Ishikawa (cell line): Measurements from ENCODE around the gene ZNF749.

Source experiments
- CEBPB ChIP-seq: IDR thresholded peaks from 2 replicates; pipeline ENCODE4 v1.6.1; 2012
- CREB1 ChIP-seq: IDR thresholded peaks from 2 replicates; pipeline ENCODE4 v1.6.1; 2012; ENCODE audit warnings: low read depth
- EGR1 ChIP-seq: IDR thresholded peaks from 2 replicates; pipeline ENCODE4 v1.6.1; 2012
- EP300 ChIP-seq: IDR thresholded peaks from 2 replicates; pipeline ENCODE4 v1.6.1; 2012; ENCODE audit warnings: borderline replicate concordance
- FOXM1 ChIP-seq: IDR thresholded peaks from 2 replicates; pipeline ENCODE4 v1.6.1; 2012; ENCODE audit warnings: low read depth, borderline replicate concordance
- NFIC ChIP-seq: IDR thresholded peaks from 2 replicates; pipeline ENCODE4 v1.6.1; 2012
- RAD21 ChIP-seq: IDR thresholded peaks from 2 replicates; pipeline ENCODE4 v1.6.1; 2012; ENCODE audit warnings: low read depth
- TAF1 ChIP-seq: IDR thresholded peaks from 2 replicates; pipeline ENCODE4 v1.6.1; 2012; ENCODE audit warnings: low read depth, mild to moderate bottlenecking
- TCF12 ChIP-seq: IDR thresholded peaks from 2 replicates; pipeline ENCODE4 v1.6.1; 2012; ENCODE audit warnings: low read depth
- TEAD4 ChIP-seq: IDR thresholded peaks from 2 replicates; pipeline ENCODE4 v1.6.1; 2012
- YY1 ChIP-seq: IDR thresholded peaks from 2 replicates; pipeline ENCODE4 v1.6.1; 2012; ENCODE audit warnings: low read depth
- ZBTB7A ChIP-seq: IDR thresholded peaks from 2 replicates; pipeline ENCODE4 v1.6.1; 2012; ENCODE audit warnings: low read depth
- TF ChIP-seq, protein P1 (sequence below): IDR thresholded peaks from 2 replicates; pipeline ENCODE4 v1.6.1; 2012; ENCODE audit warnings: low read depth, mild to moderate bottlenecking
- TF ChIP-seq, protein P2 (sequence below): IDR thresholded peaks from 2 replicates; pipeline ENCODE4 v1.6.1; 2012
- TF ChIP-seq, protein P3 (sequence below): IDR thresholded peaks from 2 replicates; pipeline ENCODE4 v1.6.1; 2012

ZNF749 gene

DNA sequence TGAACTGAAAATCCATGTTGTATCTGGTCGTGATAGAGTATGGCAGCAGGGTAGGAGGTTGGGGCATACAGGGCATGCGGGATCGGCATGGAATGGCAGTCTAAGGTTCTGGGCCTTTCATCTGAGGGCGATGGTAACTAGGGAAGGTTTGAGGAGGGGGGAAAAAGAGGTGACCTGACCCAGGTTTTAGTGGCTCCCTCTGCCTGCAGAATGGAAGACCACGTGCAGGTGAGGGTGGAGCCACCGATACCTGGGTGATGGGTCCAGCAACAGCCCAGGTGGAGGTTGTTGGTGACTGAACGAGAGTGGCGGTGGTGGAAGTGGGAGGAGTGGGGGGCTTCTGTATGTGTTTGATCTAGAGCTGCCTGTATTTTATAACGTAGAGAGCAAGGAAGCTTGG is 3.8 kb downstream of the ZNF749 start:
- TF ChIP-seq CEBPB (no peak), TCF12 (no peak), EGR1 (no peak), RAD21 (no peak), FOXM1 (no peak), CREB1 (no peak), TAF1 (no peak), NFIC (no peak), YY1 (no peak), TEAD4 (no peak), ZBTB7A (no peak), EP300 (no peak)
- TF ChIP-seq, protein P1, sequence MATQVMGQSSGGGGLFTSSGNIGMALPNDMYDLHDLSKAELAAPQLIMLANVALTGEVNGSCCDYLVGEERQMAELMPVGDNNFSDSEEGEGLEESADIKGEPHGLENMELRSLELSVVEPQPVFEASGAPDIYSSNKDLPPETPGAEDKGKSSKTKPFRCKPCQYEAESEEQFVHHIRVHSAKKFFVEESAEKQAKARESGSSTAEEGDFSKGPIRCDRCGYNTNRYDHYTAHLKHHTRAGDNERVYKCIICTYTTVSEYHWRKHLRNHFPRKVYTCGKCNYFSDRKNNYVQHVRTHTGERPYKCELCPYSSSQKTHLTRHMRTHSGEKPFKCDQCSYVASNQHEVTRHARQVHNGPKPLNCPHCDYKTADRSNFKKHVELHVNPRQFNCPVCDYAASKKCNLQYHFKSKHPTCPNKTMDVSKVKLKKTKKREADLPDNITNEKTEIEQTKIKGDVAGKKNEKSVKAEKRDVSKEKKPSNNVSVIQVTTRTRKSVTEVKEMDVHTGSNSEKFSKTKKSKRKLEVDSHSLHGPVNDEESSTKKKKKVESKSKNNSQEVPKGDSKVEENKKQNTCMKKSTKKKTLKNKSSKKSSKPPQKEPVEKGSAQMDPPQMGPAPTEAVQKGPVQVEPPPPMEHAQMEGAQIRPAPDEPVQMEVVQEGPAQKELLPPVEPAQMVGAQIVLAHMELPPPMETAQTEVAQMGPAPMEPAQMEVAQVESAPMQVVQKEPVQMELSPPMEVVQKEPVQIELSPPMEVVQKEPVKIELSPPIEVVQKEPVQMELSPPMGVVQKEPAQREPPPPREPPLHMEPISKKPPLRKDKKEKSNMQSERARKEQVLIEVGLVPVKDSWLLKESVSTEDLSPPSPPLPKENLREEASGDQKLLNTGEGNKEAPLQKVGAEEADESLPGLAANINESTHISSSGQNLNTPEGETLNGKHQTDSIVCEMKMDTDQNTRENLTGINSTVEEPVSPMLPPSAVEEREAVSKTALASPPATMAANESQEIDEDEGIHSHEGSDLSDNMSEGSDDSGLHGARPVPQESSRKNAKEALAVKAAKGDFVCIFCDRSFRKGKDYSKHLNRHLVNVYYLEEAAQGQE = no peak
- TF ChIP-seq, protein P2, sequence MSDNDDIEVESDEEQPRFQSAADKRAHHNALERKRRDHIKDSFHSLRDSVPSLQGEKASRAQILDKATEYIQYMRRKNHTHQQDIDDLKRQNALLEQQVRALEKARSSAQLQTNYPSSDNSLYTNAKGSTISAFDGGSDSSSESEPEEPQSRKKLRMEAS = no peak
- TF ChIP-seq, protein P3, sequence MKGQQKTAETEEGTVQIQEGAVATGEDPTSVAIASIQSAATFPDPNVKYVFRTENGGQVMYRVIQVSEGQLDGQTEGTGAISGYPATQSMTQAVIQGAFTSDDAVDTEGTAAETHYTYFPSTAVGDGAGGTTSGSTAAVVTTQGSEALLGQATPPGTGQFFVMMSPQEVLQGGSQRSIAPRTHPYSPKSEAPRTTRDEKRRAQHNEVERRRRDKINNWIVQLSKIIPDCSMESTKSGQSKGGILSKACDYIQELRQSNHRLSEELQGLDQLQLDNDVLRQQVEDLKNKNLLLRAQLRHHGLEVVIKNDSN = no peak

DNA sequence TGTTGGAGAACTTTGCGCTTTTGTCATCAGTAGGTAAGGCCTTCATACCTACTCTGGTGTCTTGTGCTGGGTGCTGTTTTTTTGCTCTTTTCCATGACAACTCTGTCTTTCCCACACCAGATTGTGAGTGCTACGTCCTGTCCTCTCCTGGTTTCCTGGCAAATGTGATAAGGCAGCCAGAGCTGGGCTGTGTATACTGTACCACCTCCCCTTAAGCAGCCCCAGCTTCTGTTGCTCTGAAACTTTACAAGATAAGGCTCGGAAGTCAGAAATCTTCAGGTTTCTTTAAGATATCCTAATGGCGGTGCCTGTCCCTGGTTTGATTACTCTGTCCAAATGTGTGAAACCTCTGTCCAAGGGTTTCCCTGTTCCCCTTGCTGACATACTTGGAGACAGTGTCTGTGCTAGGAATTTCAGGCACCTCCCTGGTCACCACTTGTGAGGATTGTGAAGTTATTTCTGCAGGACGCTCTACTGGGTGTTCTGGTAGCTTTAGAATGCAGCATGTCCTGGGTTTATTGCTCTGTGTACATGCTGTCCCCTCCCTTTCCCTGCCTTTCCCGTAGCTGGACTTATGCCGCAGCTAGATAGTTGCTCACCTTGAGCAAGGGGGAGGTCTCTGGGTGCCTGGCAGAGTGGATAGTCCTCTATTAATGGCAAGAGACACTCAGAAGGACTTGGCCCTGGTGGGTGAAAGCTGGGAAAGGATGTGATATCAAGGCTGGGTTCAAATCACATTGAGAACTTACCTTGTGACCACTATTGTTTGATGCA is 7.0 kb downstream of the ZNF749 start:
- TF ChIP-seq, protein P2 = no peak
- TF ChIP-seq CEBPB (no peak), EP300 (no peak), FOXM1 (no peak)

DNA sequence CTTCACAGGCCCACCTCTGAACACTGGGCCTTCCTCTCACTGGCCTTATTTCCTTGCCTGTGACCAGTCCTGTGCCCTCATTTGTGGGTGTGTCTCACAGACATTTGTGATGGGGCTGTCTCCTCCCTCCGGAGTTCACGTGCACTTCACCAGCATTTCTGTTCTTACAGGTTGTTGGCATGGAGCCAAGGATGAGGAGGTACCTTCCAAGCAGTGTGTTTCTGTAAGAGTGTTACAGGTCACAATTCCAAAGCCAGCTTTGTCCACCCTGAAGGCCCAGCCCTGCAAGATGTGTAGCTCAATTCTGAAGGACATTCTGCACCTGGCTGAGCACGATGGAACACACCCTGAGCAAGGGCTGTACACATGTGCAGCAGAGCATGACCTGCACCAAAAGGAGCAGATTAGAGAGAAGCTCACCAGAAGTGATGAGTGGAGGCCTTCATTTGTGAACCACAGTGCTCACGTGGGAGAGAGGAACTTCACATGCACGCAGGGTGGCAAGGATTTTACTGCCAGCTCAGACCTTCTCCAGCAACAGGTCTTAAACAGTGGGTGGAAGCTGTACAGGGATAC is 8.1 kb downstream of the ZNF749 start:
- TF ChIP-seq TAF1 (no peak), CEBPB (no peak), NFIC (peak; percentile 61)

DNA sequence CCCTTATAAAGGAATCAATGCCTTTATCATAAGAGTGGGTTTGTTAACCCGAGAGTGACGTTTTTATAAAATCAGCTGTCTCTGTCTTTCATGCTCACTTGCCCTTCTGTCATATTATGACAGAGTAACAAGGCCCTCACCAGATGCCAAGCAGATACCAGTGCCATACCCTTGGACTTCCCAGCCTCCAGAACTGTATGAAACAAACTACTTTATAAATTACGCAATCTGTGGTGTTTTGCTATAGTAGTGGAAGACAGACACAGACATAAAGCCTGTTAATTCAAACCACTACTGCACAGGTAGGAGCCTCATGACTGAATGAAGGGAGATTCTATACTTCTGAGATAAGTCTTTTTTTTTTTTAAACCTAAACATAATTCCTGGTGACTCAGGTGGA is 17.2 kb downstream of the ZNF749 start:
- TF ChIP-seq CEBPB (peak; percentile 52; the same call in 1 of the 2 replicates), ZBTB7A (no peak)

DNA sequence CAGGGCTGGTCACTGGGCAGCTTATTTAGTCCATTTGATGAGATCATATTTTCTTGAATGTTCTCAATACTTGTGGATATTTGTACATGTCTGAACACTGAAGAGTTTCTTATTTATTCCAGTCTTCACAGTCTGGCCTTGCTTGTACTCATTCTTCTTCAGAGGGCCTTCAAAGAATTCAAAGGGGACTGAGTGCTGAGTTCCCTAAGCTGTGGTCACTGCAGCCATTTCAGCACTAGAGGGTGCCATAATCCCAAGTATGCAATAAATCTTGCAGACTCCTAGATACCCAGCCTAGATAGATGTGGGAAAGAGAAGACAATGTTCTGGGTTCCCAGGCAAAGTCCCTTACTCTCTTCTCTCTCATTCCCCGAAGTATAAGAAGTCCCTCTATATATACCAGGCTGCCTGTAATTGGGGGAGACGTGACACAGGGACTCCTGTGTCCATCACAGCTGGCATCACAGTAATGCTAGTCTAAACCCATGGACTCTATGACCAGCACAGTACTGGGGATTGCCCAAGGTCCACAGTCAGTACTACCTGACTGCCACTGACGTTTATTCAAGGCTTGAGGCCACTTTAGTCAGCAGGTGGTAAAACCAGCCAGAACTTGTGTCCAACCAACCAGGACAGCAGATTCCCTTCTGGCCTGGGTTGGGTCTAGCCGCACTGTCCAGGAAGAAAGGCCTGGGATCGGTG is 30.7 kb downstream of the ZNF749 start:
- TF ChIP-seq RAD21 (peak; percentile 70), NFIC (no peak)

DNA sequence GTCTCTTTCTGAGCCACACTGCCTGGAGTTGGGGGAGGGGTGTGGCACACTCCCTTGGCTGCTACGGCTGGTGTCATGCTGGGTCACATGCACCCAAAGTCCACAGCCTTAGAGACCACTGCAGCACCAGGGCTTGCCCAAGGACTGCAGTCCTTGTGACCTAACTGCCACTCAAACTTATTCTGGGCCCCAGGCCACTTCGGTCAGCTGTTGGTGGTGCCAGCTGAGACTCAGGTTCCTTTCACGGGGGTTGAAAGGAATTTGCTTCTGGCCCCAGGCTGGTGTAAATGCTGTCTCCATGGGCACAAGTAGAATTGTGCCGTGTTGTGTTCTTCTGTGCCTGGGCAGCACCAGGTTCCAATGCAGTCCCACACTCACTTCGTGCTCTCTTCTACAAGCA is 31.4 kb downstream of the ZNF749 start:
- TF ChIP-seq CEBPB (no peak), YY1 (no peak), CREB1 (no peak), NFIC (no peak), RAD21 (no peak), TEAD4 (no peak), ZBTB7A (no peak)
- TF ChIP-seq, protein P1 = no peak
- TF ChIP-seq, protein P2 = no peak

DNA sequence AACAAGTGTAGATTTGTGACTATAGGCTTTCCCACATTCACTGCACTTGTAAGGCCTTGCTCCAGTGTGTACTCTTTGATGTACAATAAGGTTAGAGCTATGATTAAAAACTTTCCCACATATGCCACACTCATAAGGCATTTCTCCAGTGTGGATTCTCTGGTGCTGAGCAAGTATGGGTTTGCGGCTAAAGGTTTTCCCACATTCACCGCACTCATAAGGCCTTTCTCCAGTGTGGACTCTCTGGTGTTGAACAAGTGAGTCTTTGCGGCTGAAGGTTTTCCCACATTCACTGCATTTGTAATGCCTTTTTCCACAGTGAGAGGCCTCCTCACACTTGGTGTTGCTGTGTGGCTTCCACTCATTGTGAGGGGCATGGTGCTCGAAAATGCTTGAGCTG is 38.5 kb downstream of the ZNF749 start:
- TF ChIP-seq, protein P2 = no peak
- TF ChIP-seq ZBTB7A (no peak), TCF12 (no peak), RAD21 (no peak), EP300 (no peak), FOXM1 (no peak), TEAD4 (no peak), TAF1 (no peak), CEBPB (no peak), YY1 (no peak), EGR1 (no peak), CREB1 (no peak), NFIC (no peak)
- TF ChIP-seq, protein P1 = no peak
- TF ChIP-seq, protein P3 = no peak
